Stimulated activated CD8-positive, alpha-beta memory T cell treated with anti-CD3 and anti-CD28 coated beads, Interleukin-15, amount 100 ng/mL, for 1 hour (primary cell): Measurements from ENCODE around the gene PLCXD1.
"Not testable (repeated sequence)": the region's sequence is repeated elsewhere in the genome, so short reads cannot be mapped to it uniquely, and the experiment has no call there.

ENCODE experiments used
- DNase-seq: peaks from one replicate; pipeline ENCODE4 v3.0.0-alpha.2; 2020; ENCODE audit warnings: low read depth

Gene PLCXD1, protein sequence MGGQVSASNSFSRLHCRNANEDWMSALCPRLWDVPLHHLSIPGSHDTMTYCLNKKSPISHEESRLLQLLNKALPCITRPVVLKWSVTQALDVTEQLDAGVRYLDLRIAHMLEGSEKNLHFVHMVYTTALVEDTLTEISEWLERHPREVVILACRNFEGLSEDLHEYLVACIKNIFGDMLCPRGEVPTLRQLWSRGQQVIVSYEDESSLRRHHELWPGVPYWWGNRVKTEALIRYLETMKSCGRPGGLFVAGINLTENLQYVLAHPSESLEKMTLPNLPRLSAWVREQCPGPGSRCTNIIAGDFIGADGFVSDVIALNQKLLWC

GRCh38 chrX:281166-281999 lies at the start of gene PLCXD1:
Gene PLCXD1 (plus strand): TSS chrX:281381. CDS start chrX:284188, 2,807 bp downstream.
- no peak for DNase-seq

GRCh38 chrX:231637-232277 lies 49.4 kb upstream of the PLCXD1 start:
- not testable (repeated sequence) for DNase-seq

DNA sequence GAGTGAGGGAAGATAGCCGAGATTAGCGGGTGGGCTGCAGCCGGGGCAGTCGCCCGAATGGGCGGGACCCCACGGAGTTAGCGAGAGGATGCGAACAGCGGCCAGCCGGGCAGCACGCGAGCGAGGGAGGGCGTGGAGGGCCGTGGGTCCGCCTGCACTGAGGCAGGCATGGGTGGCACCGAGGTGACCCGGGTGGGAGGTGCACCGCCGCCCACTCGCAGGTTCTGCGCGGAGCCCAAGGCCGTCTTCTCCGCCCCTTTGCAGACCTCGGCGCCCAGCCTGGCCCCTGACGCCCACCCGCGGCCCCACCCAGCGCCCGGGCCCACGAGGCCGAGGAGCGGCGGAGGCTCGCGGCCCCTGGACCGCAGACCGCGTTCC lies 48.9 kb upstream of the PLCXD1 start:
- DNase-seq: not testable (repeated sequence)

- DNase-seq: not testable (repeated sequence)
These were observed 45.0 kb upstream of the PLCXD1 start for GRCh38 chrX:236201-236600.

DNA sequence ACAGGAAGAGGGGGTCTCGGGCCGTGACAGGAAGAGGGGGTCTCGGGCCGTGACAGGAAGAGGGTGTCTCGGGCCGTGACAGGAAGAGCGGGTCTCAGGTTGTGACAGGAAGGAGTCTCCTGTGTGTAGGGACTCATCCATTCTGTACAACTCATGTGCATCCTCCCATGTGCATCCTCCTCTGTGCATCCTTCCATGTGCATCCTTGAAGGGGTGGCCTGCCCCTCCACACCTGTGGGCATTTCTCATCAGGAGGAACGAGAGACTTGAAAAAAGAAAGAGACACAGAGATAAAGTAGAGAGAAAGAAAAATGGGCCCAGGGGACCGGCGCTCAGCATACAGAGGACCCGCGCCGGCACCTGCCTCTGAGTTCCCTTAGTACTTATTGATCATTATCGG lies 30.2 kb upstream of the PLCXD1 start:
- DNase-seq: no peak

DNA sequence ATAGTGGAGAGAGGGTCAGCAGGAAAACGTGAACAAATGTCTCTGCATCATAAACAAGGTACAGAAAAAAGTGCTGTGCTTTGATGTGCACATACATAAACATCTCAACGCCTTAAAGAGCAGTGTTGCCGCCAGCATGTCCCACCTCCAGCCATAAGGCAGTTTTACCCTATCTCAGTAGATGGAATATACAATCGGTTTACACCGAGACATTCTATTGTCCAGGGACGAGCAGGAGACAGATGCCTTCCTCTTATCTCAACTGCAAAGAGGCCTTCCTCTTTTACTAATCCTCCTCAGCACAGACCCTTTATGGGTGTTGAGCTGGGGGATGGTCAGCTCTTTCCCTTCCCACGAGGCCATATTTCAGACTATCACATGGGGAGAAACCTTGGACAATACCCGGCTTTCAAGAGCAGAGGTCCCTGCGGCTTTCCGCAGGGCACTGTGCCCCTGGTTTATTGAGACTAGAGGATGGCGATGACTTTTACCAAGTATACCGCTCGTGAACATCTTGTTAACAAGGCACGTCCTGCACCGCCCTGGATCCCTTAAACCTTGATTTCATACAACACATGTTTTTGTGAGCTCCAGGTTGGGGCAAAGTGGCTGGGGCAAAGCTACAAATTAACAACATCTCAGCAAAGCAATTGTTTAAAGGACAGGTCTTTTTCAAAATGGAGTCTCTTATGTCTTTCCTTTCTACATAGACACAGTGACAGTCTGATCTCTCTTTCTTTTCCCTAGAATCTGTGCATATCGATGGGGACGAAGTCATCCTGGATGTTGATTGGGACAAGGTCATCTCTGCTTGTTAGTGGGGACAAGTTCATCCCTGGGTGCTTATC lies 29.6 kb upstream of the PLCXD1 start:
- not testable (repeated sequence) for DNase-seq

GRCh38 chrX:252244-252956 lies 28.8 kb upstream of the PLCXD1 start:
- no peak for DNase-seq

GRCh38 chrX:252957-253291 lies 28.3 kb upstream of the PLCXD1 start:
- no peak for DNase-seq

GRCh38 chrX:253451-254297 lies 27.5 kb upstream of the PLCXD1 start:
- DNase-seq: no peak

GRCh38 chrX:254630-255215 lies 26.5 kb upstream of the PLCXD1 start:
- no peak for DNase-seq

GRCh38 chrX:255923-256331 lies 25.3 kb upstream of the PLCXD1 start:
- DNase-seq: no peak

DNA sequence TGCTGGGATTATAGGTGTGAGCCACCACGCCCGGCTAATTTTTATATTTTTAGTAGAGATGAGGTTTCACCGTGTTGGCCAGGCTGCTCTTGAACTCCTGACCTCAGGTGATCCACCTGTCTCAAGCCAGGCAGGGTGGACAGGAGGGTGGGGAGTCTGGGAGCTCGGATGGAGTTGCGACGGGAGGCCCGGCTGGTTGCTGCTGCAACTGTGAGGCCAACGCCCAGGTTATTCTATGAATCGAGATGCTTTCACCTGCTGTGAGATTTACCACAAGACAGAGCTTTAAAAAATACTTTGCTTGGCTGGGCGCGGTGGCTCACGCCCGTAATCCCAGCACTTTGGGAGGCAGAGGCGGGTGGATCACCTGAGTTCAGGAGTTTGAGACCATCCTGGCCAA lies 24.1 kb upstream of the PLCXD1 start:
- DNase-seq: not testable (repeated sequence)

GRCh38 chrX:257681-258289 lies 23.4 kb upstream of the PLCXD1 start:
- DNase-seq: no peak

DNA sequence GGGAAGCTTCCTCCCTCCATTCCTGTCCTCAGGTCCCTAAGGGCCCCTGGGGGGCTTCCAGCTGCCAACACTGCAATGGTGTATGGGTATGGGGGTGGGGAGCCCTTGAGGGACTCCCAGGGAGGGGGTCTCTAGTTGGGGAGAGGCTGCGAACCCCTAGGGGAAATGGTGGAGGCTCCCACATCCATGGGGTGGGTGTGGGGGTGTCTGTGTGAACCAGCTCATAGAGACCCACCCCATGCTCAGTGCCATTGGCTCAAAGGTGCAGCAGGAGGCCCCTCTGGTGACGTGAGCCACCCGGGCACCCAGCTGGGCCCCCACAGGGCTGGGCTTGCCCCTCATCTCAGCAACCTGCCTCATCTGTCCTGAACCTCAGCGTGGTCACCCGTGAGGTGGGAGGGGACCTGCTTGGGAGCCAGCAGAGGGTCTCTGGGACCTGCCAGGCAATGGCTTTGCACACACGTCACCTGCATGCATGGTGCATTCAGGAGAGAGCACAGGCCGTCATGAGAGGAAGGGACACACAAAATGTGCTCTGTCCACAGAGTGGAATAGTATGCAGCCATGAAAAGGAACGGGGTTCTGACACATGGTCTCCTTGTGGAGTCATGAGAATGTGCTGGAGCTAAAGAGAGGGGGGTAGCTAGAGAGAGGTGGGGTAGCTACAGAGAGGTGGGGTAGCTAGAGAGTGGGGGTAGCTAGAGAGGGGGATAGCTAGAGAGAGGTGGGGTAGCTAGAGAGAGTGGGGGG lies 22.7 kb upstream of the PLCXD1 start:
- DNase-seq: no peak

DNA sequence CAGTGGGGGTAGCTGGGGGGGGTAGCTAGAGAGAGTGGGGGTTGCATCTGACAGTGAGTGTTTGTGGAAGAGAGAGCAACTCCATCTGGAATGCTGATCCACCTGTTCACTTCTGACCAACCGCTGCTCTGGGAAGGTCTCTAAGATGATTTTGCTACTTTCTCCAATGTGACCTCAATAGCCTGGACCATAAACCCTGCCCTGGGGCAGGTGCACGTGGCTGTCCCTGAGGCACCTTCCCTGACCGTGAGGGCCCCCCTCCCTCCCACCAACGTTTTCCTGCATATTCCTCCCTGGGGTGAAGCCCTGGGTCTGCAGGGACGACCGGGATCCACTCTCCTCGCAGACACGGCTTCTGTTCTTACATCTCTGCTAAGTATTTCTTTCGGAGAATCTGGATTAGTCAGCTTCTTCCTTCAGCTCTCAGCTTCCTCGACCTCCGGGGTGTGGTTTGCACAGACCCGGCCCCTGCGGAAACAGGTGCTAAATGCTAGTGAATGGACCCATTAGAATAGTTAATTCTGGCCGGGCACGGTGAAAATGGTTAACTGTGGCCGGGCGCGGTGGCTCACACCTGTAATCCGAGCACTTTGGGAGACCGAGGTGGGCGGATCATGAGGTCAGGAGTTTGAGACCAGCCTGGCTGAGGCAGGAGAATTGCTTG lies 21.4 kb upstream of the PLCXD1 start:
- DNase-seq: no peak

DNA sequence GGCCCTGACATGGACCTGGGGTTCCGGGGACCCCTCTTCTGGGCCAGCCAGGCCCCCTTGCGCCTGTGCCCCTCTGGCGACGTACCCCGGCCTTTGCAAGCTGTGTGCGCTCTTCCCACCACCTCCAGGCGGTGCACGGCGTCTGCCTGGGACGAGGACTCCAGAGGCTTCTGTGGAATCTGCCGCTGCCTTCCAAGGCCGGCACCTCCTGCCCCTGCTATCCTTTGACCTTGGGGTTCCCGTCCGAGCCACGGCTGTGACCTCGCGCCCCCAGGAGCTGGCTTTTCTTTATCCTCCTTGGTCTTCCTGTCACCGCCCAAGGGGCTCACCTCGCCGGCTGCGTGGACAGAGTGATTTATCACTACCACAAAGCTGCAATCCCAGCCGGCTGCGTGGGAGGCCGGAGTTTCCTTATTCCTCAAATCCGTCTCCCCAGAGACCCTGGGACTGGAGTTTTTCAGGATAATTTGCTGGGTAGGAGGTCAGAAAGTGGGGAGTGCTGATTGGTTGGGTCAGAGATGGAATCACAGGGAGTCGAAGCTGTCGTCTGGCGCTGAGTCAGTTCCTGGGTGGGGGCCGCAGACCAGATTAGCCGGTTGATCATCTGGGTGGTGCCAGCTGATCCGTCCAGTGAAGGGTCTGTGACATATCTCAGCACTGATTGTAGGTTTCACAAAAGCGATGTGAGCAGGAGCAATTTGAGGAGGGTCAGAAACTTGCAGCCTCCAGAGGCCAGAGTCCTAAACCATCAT lies 19.8 kb upstream of the PLCXD1 start:
- DNase-seq: no peak

GRCh38 chrX:261919-262352 lies 19.2 kb upstream of the PLCXD1 start:
- DNase-seq: no peak
